HUES48 (cell line): ENCODE results near the gene PFDN2.
"Not testable (repeated sequence)": the region's sequence is repeated elsewhere in the genome, so short reads cannot be mapped to it uniquely, and the experiment has no call there.

ENCODE experiments used
- H3K27ac ChIP-seq: one replicate; pipeline ENCODE4 v1.7.0; 2013; ENCODE audit warnings: low read depth, low read length, inconsistent platforms
- H3K27me3 ChIP-seq: 2 replicates; pipeline ENCODE4 v1.6.1; 2013; ENCODE audit warnings: mild to moderate bottlenecking, low read length; ENCODE audit not compliant: control insufficient read depth, insufficient read depth
- H3K36me3 ChIP-seq: 2 replicates; pipeline ENCODE4 v1.6.1; 2013; ENCODE audit warnings: low read length; ENCODE audit not compliant: control insufficient read depth, insufficient read depth
- H3K4me1 ChIP-seq: 2 replicates; pipeline ENCODE4 v1.6.1; 2013; ENCODE audit warnings: mild to moderate bottlenecking, low read length; ENCODE audit not compliant: control insufficient read depth, insufficient read depth
- H3K4me3 ChIP-seq: 2 replicates; pipeline ENCODE4 v1.5.1; 2013; ENCODE audit warnings: mild to moderate bottlenecking, low read depth, low read length
- H3K9ac ChIP-seq: 2 replicates; pipeline ENCODE4 v1.6.1; 2013; ENCODE audit warnings: mild to moderate bottlenecking, low read depth, low read length, moderate library complexity
- H3K9me3 ChIP-seq: 2 replicates; pipeline ENCODE4 v1.6.1; 2013; ENCODE audit warnings: low read length; ENCODE audit not compliant: control insufficient read depth, insufficient read depth

PFDN2 gene

GRCh38 chr1:161119092-161119903 lies 1.5 kb upstream of the PFDN2 start:
- Histone ChIP-seq H3K4me3 (peak overlapping the region; percentile 98), H3K9me3 (no peaks in the 10 kb centered on the region), H3K27ac (peak overlapping the region; percentile 99), H3K4me1 (peaks cover 13% of the 10 kb centered on the region), H3K9ac (no peak overlapping the region), H3K36me3 (peaks cover 47% of the 10 kb centered on the region), H3K27me3 (no peaks in the 10 kb centered on the region)

- peaks cover 13% of the 10 kb centered on the region for H3K4me1 ChIP-seq
- H3K27ac ChIP-seq = not testable (repeated sequence)
These were observed 1.9 kb downstream of the PFDN2 start for GRCh38 chr1:161115961-161116360.

GRCh38 chr1:161115132-161115711 lies 2.6 kb downstream of the PFDN2 start:
- Histone ChIP-seq H3K36me3 (peaks cover 9% of the 10 kb centered on the region), H3K27me3 (no peaks in the 10 kb centered on the region), H3K4me3 (no peak overlapping the region), H3K9ac (no peak overlapping the region), H3K27ac (no peak overlapping the region), H3K4me1 (peaks cover 13% of the 10 kb centered on the region), H3K9me3 (no peaks in the 10 kb centered on the region)

More at GRCh38 chr1:161115961-161116360, 1.9 kb downstream of the PFDN2 start:
- peaks cover 16% of the 10 kb centered on the region for H3K36me3 ChIP-seq
- not testable (repeated sequence) for H3K9me3 ChIP-seq, H3K27me3 ChIP-seq, H3K9ac ChIP-seq, H3K4me3 ChIP-seq

GRCh38 chr1:161114556-161114955 lies 3.3 kb downstream of the PFDN2 start:
- Histone ChIP-seq H3K9me3 (no peaks in the 10 kb centered on the region), H3K4me1 (peaks cover 11% of the 10 kb centered on the region), H3K4me3 (no peak overlapping the region), H3K27ac (no peak overlapping the region), H3K36me3 (peaks cover 4% of the 10 kb centered on the region), H3K27me3 (no peaks in the 10 kb centered on the region), H3K9ac (no peak overlapping the region)

DNA sequence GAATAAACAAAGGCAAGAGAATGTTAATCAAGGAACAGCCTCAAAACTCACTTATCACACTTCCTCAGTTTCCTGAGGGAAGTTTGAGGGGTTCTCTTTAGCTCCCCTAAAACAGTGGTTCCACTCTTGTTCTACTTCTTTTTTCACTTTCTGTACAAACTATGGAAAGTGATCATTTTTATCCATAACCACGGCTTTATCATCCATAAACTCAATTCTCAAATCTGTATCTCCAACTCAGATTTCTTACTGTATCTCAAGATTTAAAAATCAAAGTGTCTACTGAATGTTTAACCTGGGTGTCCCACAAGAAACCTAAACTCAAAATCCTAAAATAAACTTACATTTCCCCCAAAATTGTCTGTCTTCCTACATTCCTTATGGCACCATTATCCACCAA lies 3.9 kb downstream of the PFDN2 start:
- Histone ChIP-seq H3K36me3 (peaks cover 7% of the 10 kb centered on the region), H3K9me3 (no peaks in the 10 kb centered on the region), H3K9ac (no peak overlapping the region)

DNA sequence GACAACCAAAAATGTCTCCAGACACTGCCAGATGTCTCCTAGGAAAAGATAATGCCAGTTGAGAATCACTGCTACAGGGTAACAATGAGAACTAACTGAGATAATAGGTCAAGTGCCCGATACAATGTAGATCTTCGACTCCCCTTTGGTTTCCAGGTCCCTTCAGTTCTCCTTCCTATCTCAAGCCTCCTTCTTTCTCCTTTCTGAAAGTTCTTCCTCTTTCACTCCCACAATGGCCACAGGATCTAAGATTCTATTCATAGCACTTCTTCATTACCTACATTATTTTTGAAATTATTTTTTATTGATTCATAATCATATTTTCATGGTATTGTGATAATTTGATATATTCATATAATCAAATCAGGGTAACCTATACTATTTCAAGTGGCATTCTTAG lies 6.3 kb downstream of the PFDN2 start:
- Histone ChIP-seq H3K36me3 (peaks cover 7% of the 10 kb centered on the region), H3K9ac (no peak overlapping the region), H3K9me3 (no peaks in the 10 kb centered on the region), H3K27me3 (no peaks in the 10 kb centered on the region), H3K4me3 (no peak overlapping the region), H3K27ac (no peak overlapping the region), H3K4me1 (no peaks in the 10 kb centered on the region)

More for the DNA sequence above, 3.9 kb downstream of the PFDN2 start:
- H3K4me1 ChIP-seq = peaks cover 4% of the 10 kb centered on the region
- H3K4me3 ChIP-seq = no peak overlapping the region
- H3K27me3 ChIP-seq = no peaks in the 10 kb centered on the region
- no peak overlapping the region for H3K27ac ChIP-seq

GRCh38 chr1:161111117-161111516 lies 6.7 kb downstream of the PFDN2 start:
- no peaks in the 10 kb centered on the region for H3K27me3 ChIP-seq
- peaks cover 8% of the 10 kb centered on the region for H3K36me3 ChIP-seq
- no peak overlapping the region for H3K4me3 ChIP-seq
- H3K4me1 ChIP-seq = no peaks in the 10 kb centered on the region
- no peaks in the 10 kb centered on the region for H3K9me3 ChIP-seq
- no peak overlapping the region for H3K9ac ChIP-seq
- H3K27ac ChIP-seq = no peak overlapping the region

DNA sequence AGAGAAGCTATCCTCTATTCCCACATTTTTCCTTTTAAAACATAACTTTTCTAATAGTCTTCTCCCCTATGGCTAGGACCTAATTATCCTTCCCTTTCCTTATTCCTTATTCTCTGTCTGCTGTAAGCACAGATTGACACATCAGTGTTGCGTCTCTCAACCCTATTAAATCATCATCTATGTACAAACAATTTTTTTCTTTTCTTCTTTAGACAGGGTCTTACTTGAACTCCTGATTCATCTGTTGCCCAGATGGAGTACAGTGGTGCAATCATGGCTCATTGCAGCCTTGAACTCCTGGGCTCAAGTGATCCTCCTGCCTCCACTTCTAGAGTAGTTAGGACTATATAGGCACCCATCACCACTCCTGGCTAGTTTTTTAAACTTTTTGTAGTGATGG lies 11.4 kb downstream of the PFDN2 start:
- H3K36me3 ChIP-seq = peaks cover 20% of the 10 kb centered on the region
- no peak overlapping the region for H3K4me3 ChIP-seq
- no peaks in the 10 kb centered on the region for H3K9me3 ChIP-seq
- H3K27me3 ChIP-seq = no peaks in the 10 kb centered on the region
- H3K27ac ChIP-seq = no peak overlapping the region
- H3K9ac ChIP-seq = no peak overlapping the region
- H3K4me1 ChIP-seq = no peaks in the 10 kb centered on the region

DNA sequence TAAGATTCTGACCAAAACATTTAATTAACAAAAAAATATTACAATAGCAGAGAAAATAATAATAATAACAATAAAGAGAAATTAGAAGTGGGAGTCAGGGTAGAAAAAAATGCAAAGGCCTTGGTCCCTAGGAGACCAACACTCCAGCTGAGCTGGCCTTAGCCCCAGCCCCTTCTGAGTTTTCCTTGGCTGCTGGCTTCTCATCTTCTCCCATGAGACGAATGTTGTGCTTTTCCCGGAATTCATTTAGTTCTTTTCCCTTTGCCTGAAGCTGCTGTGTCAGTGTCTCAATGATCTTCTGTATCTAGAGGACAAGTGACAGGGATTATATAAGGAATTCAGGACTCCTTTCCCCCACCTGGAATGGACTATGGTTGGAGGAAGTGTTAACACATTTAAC lies 17.3 kb downstream of the PFDN2 start:
- Histone ChIP-seq H3K9me3 (no peaks in the 10 kb centered on the region), H3K36me3 (peaks cover 26% of the 10 kb centered on the region), H3K4me1 (0 out of 2 replicates have a peak, but pooled peaks cover 4% of the 10 kb centered on the region), H3K9ac (no peak overlapping the region), H3K4me3 (no peak overlapping the region), H3K27ac (no peak overlapping the region), H3K27me3 (no peaks in the 10 kb centered on the region)

- Histone ChIP-seq H3K27ac (no peak overlapping the region), H3K9ac (peak overlapping the region; percentile 62), H3K27me3 (no peaks in the 10 kb centered on the region), H3K4me3 (peak overlapping the region; percentile 93), H3K36me3 (peaks cover 26% of the 10 kb centered on the region), H3K9me3 (no peaks in the 10 kb centered on the region), H3K4me1 (0 out of 2 replicates have a peak, but pooled peaks cover 4% of the 10 kb centered on the region)
These were observed 18.6 kb downstream of the PFDN2 start for GRCh38 chr1:161099090-161099802.
